ENCODE results near the gene SPTY2D1.

The SPTY2D1 gene

GRCh38 chr11:18588297-18589252, 45.6 kb downstream of the SPTY2D1 start, which contains the start of gene UEVLD:
TSS of gene UEVLD (minus strand) at chr11:18588734. CDS start at chr11:18588654, 80 bp downstream.
- TF ChIP-seq REST (IDR thresholded peaks at IDR 0.05; ENCODE audit: low read depth), result 0 out of 2 replicates have a peak, but pooled peaks have one; percentile 29
- peak; percentile 89 for TF ChIP-seq TAF1 (IDR thresholded peaks at IDR 0.05; ENCODE audit: low read depth)
- peak; percentile 45; the same call in 1 of the 2 replicates for TF ChIP-seq EP300 (IDR thresholded peaks at IDR 0.05; ENCODE audit: borderline replicate concordance)
- TF ChIP-seq FOXM1 (IDR thresholded peaks at IDR 0.05; ENCODE audit: borderline replicate concordance, low read depth), result no peak
- TF ChIP-seq NFIC (IDR thresholded peaks at IDR 0.05), result peak; percentile 32; the same call in 1 of the 2 replicates
- no peak for TF ChIP-seq RAD21 (IDR thresholded peaks at IDR 0.05; ENCODE audit: low read depth)
- peak; percentile 77 for TF ChIP-seq MAX (IDR thresholded peaks at IDR 0.05)
- TF ChIP-seq USF1 (IDR thresholded peaks at IDR 0.05), result no peak
- TF ChIP-seq TEAD4 (IDR thresholded peaks at IDR 0.05), result peak; percentile 78
- 0 out of 2 replicates have a peak, but pooled peaks have one; percentile 25 for TF ChIP-seq EGR1 (IDR thresholded peaks at IDR 0.05)
- TF ChIP-seq CEBPB (IDR thresholded peaks at IDR 0.05), result no peak; the same call in 1 of the 2 replicates
- no peak for TF ChIP-seq ZBTB7A (IDR thresholded peaks at IDR 0.05; ENCODE audit: low read depth)
- TF ChIP-seq YY1 (IDR thresholded peaks at IDR 0.05; ENCODE audit: low read depth), result peak; percentile 61
- TF ChIP-seq CREB1 (IDR thresholded peaks at IDR 0.05; ENCODE audit: low read depth), result no peak
- TF ChIP-seq TCF12 (IDR thresholded peaks at IDR 0.05; ENCODE audit: low read depth), result peak; percentile 71

- TF ChIP-seq ZBTB7A (IDR thresholded peaks at IDR 0.05; ENCODE audit: low read depth) (no peak), REST (IDR thresholded peaks at IDR 0.05; ENCODE audit: low read depth) (no peak), TAF1 (IDR thresholded peaks at IDR 0.05; ENCODE audit: low read depth) (no peak), RAD21 (IDR thresholded peaks at IDR 0.05; ENCODE audit: low read depth) (no peak), USF1 (IDR thresholded peaks at IDR 0.05) (no peak), TCF12 (IDR thresholded peaks at IDR 0.05; ENCODE audit: low read depth) (no peak), TEAD4 (IDR thresholded peaks at IDR 0.05) (no peak), CREB1 (IDR thresholded peaks at IDR 0.05; ENCODE audit: low read depth) (no peak), NFIC (IDR thresholded peaks at IDR 0.05) (no peak), CEBPB (IDR thresholded peaks at IDR 0.05) (no peak), YY1 (IDR thresholded peaks at IDR 0.05; ENCODE audit: low read depth) (no peak), FOXM1 (IDR thresholded peaks at IDR 0.05; ENCODE audit: borderline replicate concordance, low read depth) (no peak), MAX (IDR thresholded peaks at IDR 0.05) (no peak), EP300 (IDR thresholded peaks at IDR 0.05; ENCODE audit: borderline replicate concordance) (no peak)
These were observed 52.3 kb downstream of the SPTY2D1 start for GRCh38 chr11:18581825-18582224.

GRCh38 chr11:18580113-18580766, 53.9 kb downstream of the SPTY2D1 start:
- no peak for TF ChIP-seq USF1 (IDR thresholded peaks at IDR 0.05)
- TF ChIP-seq EP300 (IDR thresholded peaks at IDR 0.05; ENCODE audit: borderline replicate concordance), result no peak
- no peak for TF ChIP-seq TCF12 (IDR thresholded peaks at IDR 0.05; ENCODE audit: low read depth)
- TF ChIP-seq YY1 (IDR thresholded peaks at IDR 0.05; ENCODE audit: low read depth), result no peak

GRCh38 chr11:18578975-18579598, 55.1 kb downstream of the SPTY2D1 start:
- no peak for TF ChIP-seq ZBTB7A (IDR thresholded peaks at IDR 0.05; ENCODE audit: low read depth)
